Mucosa of descending colon (tissue), 3 donors: ENCODE data around the gene ZDHHC24. TPM values are rescaled to one million over a fixed set of nuclear protein-coding genes. Genes with fewer than 3 reads are reported as not detected.

Source experiments
- ATAC-seq: fragments of 200-7000 bp; cut with Tn5 transposase; one replicate; pipeline ENCODE4 v1.9.1; 2020; ENCODE audit warnings: mild to moderate bottlenecking, moderate library complexity
- DNase-seq, 3 donors: peaks; one replicate each; pipeline ENCODE4 v3.0.0-alpha.2; 2020
- H3K36me3 ChIP-seq: fragments of 200-600 bp; one replicate; pipeline ENCODE4 v1.8.0; 2021; ENCODE audit warnings: low read depth, mild to moderate bottlenecking
- H3K4me1 ChIP-seq: fragments of 200-600 bp; one replicate; pipeline ENCODE4 v1.8.0; 2021; ENCODE audit warnings: low read depth, mild to moderate bottlenecking
- H3K4me3 ChIP-seq: fragments of 200-600 bp; one replicate; pipeline ENCODE4 v1.8.0; 2021; ENCODE audit warnings: mild to moderate bottlenecking
- H3K9me3 ChIP-seq: fragments of 200-600 bp; one replicate; pipeline ENCODE4 v1.8.0; 2021; ENCODE audit warnings: mild to moderate bottlenecking
- CTCF ChIP-seq: fragments of 200-600 bp; IDR thresholded peaks from one replicate; pipeline ENCODE4 v1.8.0; 2022; ENCODE audit warnings: antibody characterized with exemption, mild to moderate bottlenecking
- intact Hi-C, 2 donors: fragments of 100-400 bp; cut with DNase I in 1 of 2; cut with micrococcal nuclease in 1 of 2; formaldehyde crosslinking; loops; one replicate each; pipeline versions ENCODE4 v1.11.0 to v1.11.1; 2022; cut with DNase I, micrococcal nuclease
- total RNA-seq, 3 donors: library from RNA; stranded (reverse); fragmentation: NEBNext Ultra II Directional in 2 of 3; extraction: Animal tissue kit (Norgen Biotek cat#: 25700) in 2 of 3; gene quantifications; one replicate each; pipeline versions ENCODE4 v1.2.1 to v1.2.4, GENCODE V29; 2021 to 2023
- donor health status: DM: no; HTN: no; CAD: no; lungs with moderate emphysema.
- donor health status: DM: no; HTN: no; CAD: no.
- donor health status: DM: no; HTN: yes; CAD: no.

ZDHHC24 gene
- total RNA-seq, 3 donors from 2014 or later = 9.1 to 11.8 (median 10.4) TPM

- intact Hi-C loops = no loop called here
- no peak for TF ChIP-seq CTCF
Observed at GRCh38 chr11:66480117-66480938, 65.5 kb downstream of the ZDHHC24 start, which contains the start of gene DPP3. DPP3 (plus strand) TSS chr11:66480434; CDS start chr11:66482201, 1,767 bp downstream.

GRCh38 chr11:66479394-66480116 is 66.3 kb downstream of the ZDHHC24 start:
- peak; percentile 66 for ATAC-seq
- TF ChIP-seq CTCF = no peak
- peak; percentile 54 to 76 (median 74) for DNase-seq
- Histone ChIP-seq H3K9me3 (no peaks in the 10 kb centered on the region), H3K4me3 (peak overlapping the region; percentile 54), H3K4me1 (peaks cover 4% of the 10 kb centered on the region), H3K36me3 (no peaks in the 10 kb centered on the region)
- intact Hi-C loops = no loop called here

More at GRCh38 chr11:66480117-66480938, 65.5 kb downstream of the ZDHHC24 start, which contains the start of gene DPP3:
- DNase-seq (peak; percentile 98 to 99 (median 98)), ATAC-seq (peak; percentile 96)
- peaks cover 4% of the 10 kb centered on the region for H3K4me1 ChIP-seq
- H3K4me3 ChIP-seq = peak within 1 kb of the TSS; percentile 54
- no peaks in the 10 kb centered on the region for H3K36me3 ChIP-seq
- no peaks in the 10 kb centered on the region for H3K9me3 ChIP-seq

- no peaks in the 10 kb centered on the region for H3K9me3 ChIP-seq
- intact Hi-C loops = no loop called here
- DNase-seq (peak in 2 of 3 donors; percentile 49 to 57), ATAC-seq (no peak)
- H3K4me3 ChIP-seq = no peak overlapping the region
- no peaks in the 10 kb centered on the region for H3K36me3 ChIP-seq
- H3K4me1 ChIP-seq = peaks cover 4% of the 10 kb centered on the region
- TF ChIP-seq CTCF = peak; percentile 53
Observed at GRCh38 chr11:66478729-66479393, 67.0 kb downstream of the ZDHHC24 start.

GRCh38 chr11:66477263-66478201 is 68.3 kb downstream of the ZDHHC24 start:
- no peaks in the 10 kb centered on the region for H3K36me3 ChIP-seq
- no peak overlapping the region for H3K4me3 ChIP-seq
- intact Hi-C loops = no loop called here
- DNase-seq (no peak), ATAC-seq (no peak)
- H3K9me3 ChIP-seq = no peaks in the 10 kb centered on the region
- TF ChIP-seq CTCF = no peak
- peaks cover 4% of the 10 kb centered on the region for H3K4me1 ChIP-seq
